ENCODE results near the gene PLEKHM1. TPM values are rescaled to one million over a fixed set of nuclear protein-coding genes. Genes with fewer than 3 reads are reported as not detected.

Gene PLEKHM1
- total and polyA plus RNA-seq, 2 of the 13 experiments (the other 11 are each of a cell fraction or from before 2014, with no cell fraction given) = 7.6 to 13.5 TPM

DNA sequence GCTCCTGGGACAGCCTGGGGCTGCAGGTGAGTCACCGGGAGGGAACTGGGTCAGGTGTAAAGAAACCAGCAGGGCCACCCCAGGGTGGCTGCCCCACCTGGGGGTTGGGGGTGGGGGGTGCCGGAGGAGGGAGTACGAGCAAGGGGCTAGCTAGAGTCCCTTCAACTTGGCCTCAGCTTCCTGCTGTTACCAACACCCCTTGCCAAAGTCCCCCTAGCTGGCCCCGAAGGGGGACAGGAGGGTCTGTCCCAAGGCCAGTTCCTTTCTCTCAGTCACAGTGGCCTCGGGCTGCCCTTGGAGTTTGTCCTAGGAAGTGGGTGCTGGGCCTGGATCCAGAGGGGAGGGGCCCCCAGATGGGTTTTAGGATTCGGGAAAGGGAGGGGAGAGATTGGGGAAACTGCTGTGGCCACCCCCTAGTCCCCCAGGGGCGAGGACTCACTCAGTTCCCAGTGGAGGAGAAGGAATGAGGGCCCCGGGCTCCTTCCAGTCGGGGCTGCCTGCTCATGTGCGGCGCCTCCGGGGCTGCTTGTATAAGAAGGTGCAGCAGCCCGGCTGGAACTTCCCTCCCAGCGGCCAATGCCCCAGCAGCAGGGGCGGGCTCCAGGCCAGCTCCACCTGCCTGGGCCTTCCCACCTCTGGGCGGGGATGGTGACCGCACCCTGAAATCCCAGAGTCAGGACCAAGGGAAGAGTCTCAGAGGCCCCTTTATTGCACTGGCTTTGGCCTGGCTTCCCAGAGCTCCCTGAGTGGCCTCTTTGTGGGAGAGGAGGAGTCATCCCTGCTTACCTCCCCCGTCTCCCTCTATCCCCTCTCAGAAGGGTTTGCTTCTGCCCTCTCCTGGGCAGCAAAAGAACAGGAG is 65.2 kb downstream of the PLEKHM1 start (continued):
- TF ChIP-seq KDM5B (CRISPR knock-in tag; IDR thresholded peaks at IDR 0.05; ENCODE audit: borderline replicate concordance) (peak; percentile 58), ZKSCAN5 (CRISPR knock-in tag; IDR thresholded peaks at IDR 0.05) (no peak), HIVEP1 (CRISPR knock-in tag; IDR thresholded peaks at IDR 0.05) (no peak; the same call in 1 of the 2 replicates), ZNF501 (CRISPR knock-in tag; IDR thresholded peaks at IDR 0.05) (peak; percentile 64), RORA (CRISPR knock-in tag; IDR thresholded peaks at IDR 0.05) (no peak), PITX1 (CRISPR knock-in tag; IDR thresholded peaks at IDR 0.05) (peak; percentile 67; the same call in 1 of the 2 replicates), ZBTB38 (CRISPR knock-in tag; IDR thresholded peaks at IDR 0.05) (0 out of 2 replicates have a peak, but pooled peaks have one; percentile 6), NONO (IDR thresholded peaks at IDR 0.05) (no peak), NONO (CRISPR knock-in tag; conservative IDR thresholded peaks at IDR 0.05) (peak; percentile 55; the same call in 1 of the 2 replicates), ZNF160 (CRISPR knock-in tag; IDR thresholded peaks at IDR 0.05) (0 out of 2 replicates have a peak, but pooled peaks have one; percentile 26), SRF (IDR thresholded peaks at IDR 0.05; ENCODE audit: low read depth, low read length) (no peak), ZNF816 (CRISPR knock-in tag; IDR thresholded peaks at IDR 0.05; ENCODE audit: borderline replicate concordance) (no peak), ZIK1 (CRISPR knock-in tag; IDR thresholded peaks at IDR 0.05; ENCODE audit: borderline replicate concordance, low read depth) (no peak; the same call in 1 of the 2 replicates)
- TF ChIP-seq, protein P1, sequence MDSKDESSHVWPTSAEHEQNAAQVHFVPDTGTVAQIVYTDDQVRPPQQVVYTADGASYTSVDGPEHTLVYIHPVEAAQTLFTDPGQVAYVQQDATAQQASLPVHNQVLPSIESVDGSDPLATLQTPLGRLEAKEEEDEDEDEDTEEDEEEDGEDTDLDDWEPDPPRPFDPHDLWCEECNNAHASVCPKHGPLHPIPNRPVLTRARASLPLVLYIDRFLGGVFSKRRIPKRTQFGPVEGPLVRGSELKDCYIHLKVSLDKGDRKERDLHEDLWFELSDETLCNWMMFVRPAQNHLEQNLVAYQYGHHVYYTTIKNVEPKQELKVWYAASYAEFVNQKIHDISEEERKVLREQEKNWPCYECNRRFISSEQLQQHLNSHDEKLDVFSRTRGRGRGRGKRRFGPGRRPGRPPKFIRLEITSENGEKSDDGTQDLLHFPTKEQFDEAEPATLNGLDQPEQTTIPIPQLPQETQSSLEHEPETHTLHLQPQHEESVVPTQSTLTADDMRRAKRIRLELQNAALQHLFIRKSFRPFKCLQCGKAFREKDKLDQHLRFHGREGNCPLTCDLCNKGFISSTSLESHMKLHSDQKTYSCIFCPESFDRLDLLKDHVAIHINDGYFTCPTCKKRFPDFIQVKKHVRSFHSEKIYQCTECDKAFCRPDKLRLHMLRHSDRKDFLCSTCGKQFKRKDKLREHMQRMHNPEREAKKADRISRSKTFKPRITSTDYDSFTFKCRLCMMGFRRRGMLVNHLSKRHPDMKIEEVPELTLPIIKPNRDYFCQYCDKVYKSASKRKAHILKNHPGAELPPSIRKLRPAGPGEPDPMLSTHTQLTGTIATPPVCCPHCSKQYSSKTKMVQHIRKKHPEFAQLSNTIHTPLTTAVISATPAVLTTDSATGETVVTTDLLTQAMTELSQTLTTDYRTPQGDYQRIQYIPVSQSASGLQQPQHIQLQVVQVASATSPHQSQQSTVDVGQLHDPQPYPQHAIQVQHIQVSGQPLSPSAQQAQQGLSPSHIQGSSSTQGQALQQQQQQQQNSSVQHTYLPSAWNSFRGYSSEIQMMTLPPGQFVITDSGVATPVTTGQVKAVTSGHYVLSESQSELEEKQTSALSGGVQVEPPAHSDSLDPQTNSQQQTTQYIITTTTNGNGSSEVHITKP (CRISPR knock-in tag; IDR thresholded peaks at IDR 0.05; ENCODE audit: low read depth) = peak; percentile 93
- TF ChIP-seq, protein P2, sequence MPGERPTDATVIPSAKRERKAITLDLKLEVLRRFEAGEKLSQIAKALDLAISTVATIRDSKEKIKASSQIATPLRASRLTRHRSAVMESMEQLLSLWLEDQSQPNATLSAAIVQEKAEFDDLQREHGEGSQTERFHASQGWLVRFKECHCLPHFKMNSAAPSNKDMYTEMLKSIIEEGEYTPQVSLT (CRISPR knock-in tag; IDR thresholded peaks at IDR 0.05; ENCODE audit: borderline replicate concordance, low read depth) = no peak
- TF ChIP-seq, protein P3, sequence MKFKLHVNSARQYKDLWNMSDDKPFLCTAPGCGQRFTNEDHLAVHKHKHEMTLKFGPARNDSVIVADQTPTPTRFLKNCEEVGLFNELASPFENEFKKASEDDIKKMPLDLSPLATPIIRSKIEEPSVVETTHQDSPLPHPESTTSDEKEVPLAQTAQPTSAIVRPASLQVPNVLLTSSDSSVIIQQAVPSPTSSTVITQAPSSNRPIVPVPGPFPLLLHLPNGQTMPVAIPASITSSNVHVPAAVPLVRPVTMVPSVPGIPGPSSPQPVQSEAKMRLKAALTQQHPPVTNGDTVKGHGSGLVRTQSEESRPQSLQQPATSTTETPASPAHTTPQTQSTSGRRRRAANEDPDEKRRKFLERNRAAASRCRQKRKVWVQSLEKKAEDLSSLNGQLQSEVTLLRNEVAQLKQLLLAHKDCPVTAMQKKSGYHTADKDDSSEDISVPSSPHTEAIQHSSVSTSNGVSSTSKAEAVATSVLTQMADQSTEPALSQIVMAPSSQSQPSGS (CRISPR knock-in tag; IDR thresholded peaks at IDR 0.05) = no peak
